MG63 (cell line): ENCODE results near the gene PDIA2. TPM values are rescaled to one million over a fixed set of nuclear protein-coding genes. Genes with fewer than 3 reads are reported as not detected.

Source experiments
- DNase-seq: peaks from one replicate; pipeline ENCODE4 v3.0.0-alpha.2; 2020
- H3K27me3 ChIP-seq: fragments of 250-450 bp; sonication (Bioruptor Pico); 2 replicates; pipeline ENCODE4 v1.5.1; 2020; ENCODE audit warnings: mild to moderate bottlenecking, moderate library complexity
- H3K36me3 ChIP-seq: fragments of 250-450 bp; sonication (Bioruptor Pico); 2 replicates; pipeline ENCODE4 v1.5.1; 2020; ENCODE audit warnings: mild to moderate bottlenecking, moderate library complexity
- H3K4me3 ChIP-seq: fragments of 250-450 bp; sonication (Bioruptor Pico); 2 replicates; pipeline ENCODE4 v1.5.1; 2020; ENCODE audit warnings: mild to moderate bottlenecking, moderate library complexity
- H3K9me3 ChIP-seq: fragments of 250-450 bp; sonication (Bioruptor Pico); 2 replicates; pipeline ENCODE4 v1.5.1; 2020; ENCODE audit warnings: mild to moderate bottlenecking, moderate library complexity
- total RNA-seq: library from RNA; depleted of rRNA; stranded (reverse); fragments of >200 nt; shearing (Covaris generic); gene quantifications from 2 replicates; pipeline ENCODE4 v1.2.3, GENCODE V29; 2014; ENCODE audit warnings: low replicate concordance

The PDIA2 gene
- total RNA-seq, 1 experiment from 2014 or later, result not detected

GRCh38 chr16:303760-304505 lies 21.0 kb downstream of the PDIA2 start:
- peaks cover 54% of the 10 kb centered on the region for H3K36me3 ChIP-seq
- H3K4me3 ChIP-seq, result no peak overlapping the region
- no peaks in the 10 kb centered on the region for H3K9me3 ChIP-seq
- H3K27me3 ChIP-seq, result no peaks in the 10 kb centered on the region
- no peak for DNase-seq

GRCh38 chr16:305916-306626 lies 23.1 kb downstream of the PDIA2 start:
- DNase-seq, result no peak
- no peaks in the 10 kb centered on the region for H3K9me3 ChIP-seq
- peaks cover 55% of the 10 kb centered on the region for H3K36me3 ChIP-seq
- no peak overlapping the region for H3K4me3 ChIP-seq
- no peaks in the 10 kb centered on the region for H3K27me3 ChIP-seq

- peaks cover 58% of the 10 kb centered on the region for H3K36me3 ChIP-seq
Measured at GRCh38 chr16:306911-307370, 24.0 kb downstream of the PDIA2 start.

GRCh38 chr16:307691-308312 lies 24.8 kb downstream of the PDIA2 start:
- H3K9me3 ChIP-seq, result no peaks in the 10 kb centered on the region
- H3K4me3 ChIP-seq, result no peak overlapping the region
- H3K27me3 ChIP-seq, result no peaks in the 10 kb centered on the region
- DNase-seq, result no peak
- peaks cover 57% of the 10 kb centered on the region for H3K36me3 ChIP-seq

More at GRCh38 chr16:306911-307370, 24.0 kb downstream of the PDIA2 start:
- Histone ChIP-seq H3K9me3 (no peaks in the 10 kb centered on the region), H3K4me3 (no peak overlapping the region), H3K27me3 (no peaks in the 10 kb centered on the region)
- DNase-seq, result no peak

- Histone ChIP-seq H3K4me3 (no peak overlapping the region), H3K36me3 (peaks cover 67% of the 10 kb centered on the region), H3K9me3 (no peaks in the 10 kb centered on the region), H3K27me3 (no peaks in the 10 kb centered on the region)
- no peak for DNase-seq
Measured at GRCh38 chr16:309476-309875, 26.5 kb downstream of the PDIA2 start.

- DNase-seq, result no peak
- no peaks in the 10 kb centered on the region for H3K9me3 ChIP-seq
- peaks cover 61% of the 10 kb centered on the region for H3K36me3 ChIP-seq
- H3K27me3 ChIP-seq, result no peaks in the 10 kb centered on the region
- no peak overlapping the region for H3K4me3 ChIP-seq
Measured at GRCh38 chr16:311725-312124, 28.8 kb downstream of the PDIA2 start.

- Histone ChIP-seq H3K4me3 (no peak overlapping the region), H3K27me3 (no peaks in the 10 kb centered on the region), H3K9me3 (no peaks in the 10 kb centered on the region), H3K36me3 (peaks cover 59% of the 10 kb centered on the region)
- no peak for DNase-seq
Measured at GRCh38 chr16:314351-314750, 31.4 kb downstream of the PDIA2 start.

GRCh38 chr16:314795-315299 lies 31.9 kb downstream of the PDIA2 start:
- H3K36me3 ChIP-seq, result peaks cover 57% of the 10 kb centered on the region
- no peak overlapping the region for H3K4me3 ChIP-seq
- no peak for DNase-seq
- H3K27me3 ChIP-seq, result no peaks in the 10 kb centered on the region
- no peaks in the 10 kb centered on the region for H3K9me3 ChIP-seq

GRCh38 chr16:316741-317464 lies 33.9 kb downstream of the PDIA2 start:
- no peak overlapping the region for H3K4me3 ChIP-seq
- H3K36me3 ChIP-seq, result peaks cover 56% of the 10 kb centered on the region
- no peak for DNase-seq
- H3K9me3 ChIP-seq, result no peaks in the 10 kb centered on the region
- no peaks in the 10 kb centered on the region for H3K27me3 ChIP-seq

- no peak for DNase-seq
- no peaks in the 10 kb centered on the region for H3K9me3 ChIP-seq
- H3K27me3 ChIP-seq, result no peaks in the 10 kb centered on the region
- no peak overlapping the region for H3K4me3 ChIP-seq
- H3K36me3 ChIP-seq, result peaks cover 50% of the 10 kb centered on the region
Measured at GRCh38 chr16:317583-317982, 34.6 kb downstream of the PDIA2 start.

- Histone ChIP-seq H3K9me3 (no peaks in the 10 kb centered on the region), H3K4me3 (no peak overlapping the region), H3K27me3 (no peaks in the 10 kb centered on the region), H3K36me3 (peaks cover 40% of the 10 kb centered on the region)
- DNase-seq, result no peak
Measured at GRCh38 chr16:318628-319027, 35.7 kb downstream of the PDIA2 start.

GRCh38 chr16:320206-320605 lies 37.2 kb downstream of the PDIA2 start:
- H3K36me3 ChIP-seq, result peaks cover 30% of the 10 kb centered on the region
- no peaks in the 10 kb centered on the region for H3K27me3 ChIP-seq
- no peak overlapping the region for H3K4me3 ChIP-seq
- H3K9me3 ChIP-seq, result no peaks in the 10 kb centered on the region
- DNase-seq, result no peak

- no peaks in the 10 kb centered on the region for H3K9me3 ChIP-seq
- no peaks in the 10 kb centered on the region for H3K27me3 ChIP-seq
- H3K36me3 ChIP-seq, result peaks cover 35% of the 10 kb centered on the region
- no peak for DNase-seq
- no peak overlapping the region for H3K4me3 ChIP-seq
Measured at GRCh38 chr16:321532-321931, 38.6 kb downstream of the PDIA2 start.

GRCh38 chr16:322476-323143 lies 39.6 kb downstream of the PDIA2 start:
- H3K36me3 ChIP-seq, result peaks cover 33% of the 10 kb centered on the region
- no peak for DNase-seq

GRCh38 chr16:324201-324450 lies 41.2 kb downstream of the PDIA2 start:
- H3K9me3 ChIP-seq, result no peaks in the 10 kb centered on the region
- H3K36me3 ChIP-seq, result peaks cover 19% of the 10 kb centered on the region
- no peaks in the 10 kb centered on the region for H3K27me3 ChIP-seq
- H3K4me3 ChIP-seq, result no peak overlapping the region
- no peak for DNase-seq

More at GRCh38 chr16:322476-323143, 39.6 kb downstream of the PDIA2 start:
- no peaks in the 10 kb centered on the region for H3K27me3 ChIP-seq
- H3K9me3 ChIP-seq, result no peaks in the 10 kb centered on the region
- no peak overlapping the region for H3K4me3 ChIP-seq
